ENCODE data around the gene UNC13C.

Gene UNC13C

GRCh38 chr15:54576298-54576935 is 598.2 kb downstream of the UNC13C start:
- DNase-seq: no peak

- DNase-seq: no peak
These were observed 599.4 kb downstream of the UNC13C start for GRCh38 chr15:54577476-54578250.

- no peak for DNase-seq
These were observed 601.6 kb downstream of the UNC13C start for GRCh38 chr15:54579855-54580254.

- DNase-seq: no peak
These were observed 602.4 kb downstream of the UNC13C start for GRCh38 chr15:54580643-54581042.

- DNase-seq: no peak
These were observed 604.8 kb downstream of the UNC13C start for GRCh38 chr15:54582863-54583643.

GRCh38 chr15:54585063-54585462 is 606.8 kb downstream of the UNC13C start:
- no peak for DNase-seq

- DNase-seq: no peak
These were observed 615.9 kb downstream of the UNC13C start for GRCh38 chr15:54594115-54594514.

GRCh38 chr15:54599386-54599785 is 621.1 kb downstream of the UNC13C start:
- DNase-seq: no peak

- no peak for DNase-seq
These were observed 626.8 kb downstream of the UNC13C start for GRCh38 chr15:54605043-54605442.

GRCh38 chr15:54605556-54605955 is 627.3 kb downstream of the UNC13C start:
- DNase-seq: no peak

GRCh38 chr15:54608876-54609835 is 630.9 kb downstream of the UNC13C start:
- DNase-seq: no peak

- DNase-seq: no peak
These were observed 639.9 kb downstream of the UNC13C start for GRCh38 chr15:54618120-54618519.

- DNase-seq: no peak
These were observed 640.9 kb downstream of the UNC13C start for GRCh38 chr15:54619180-54619579.

- no peak for DNase-seq
These were observed 642.7 kb downstream of the UNC13C start for GRCh38 chr15:54620916-54621315.

GRCh38 chr15:54636147-54636546 is 657.9 kb downstream of the UNC13C start:
- DNase-seq: no peak

GRCh38 chr15:54638666-54639065 is 660.4 kb downstream of the UNC13C start:
- DNase-seq: no peak

- DNase-seq: no peak
These were observed 662.6 kb downstream of the UNC13C start for GRCh38 chr15:54640873-54641272.

- no peak for DNase-seq
These were observed 666.6 kb downstream of the UNC13C start for GRCh38 chr15:54644796-54645195.

GRCh38 chr15:54659646-54660045 is 681.4 kb downstream of the UNC13C start:
- no peak for DNase-seq

GRCh38 chr15:54660356-54660755 is 682.1 kb downstream of the UNC13C start:
- DNase-seq: no peak

GRCh38 chr15:54675241-54675640 is 697.0 kb downstream of the UNC13C start:
- DNase-seq: no peak

GRCh38 chr15:54681584-54681983 is 703.3 kb downstream of the UNC13C start:
- DNase-seq: no peak

Measured in NCI-H2029 treated with DMSO at 0.1 percent for 48 hours (cell line).